ENCODE results near the gene CSN1S1.

DNA sequence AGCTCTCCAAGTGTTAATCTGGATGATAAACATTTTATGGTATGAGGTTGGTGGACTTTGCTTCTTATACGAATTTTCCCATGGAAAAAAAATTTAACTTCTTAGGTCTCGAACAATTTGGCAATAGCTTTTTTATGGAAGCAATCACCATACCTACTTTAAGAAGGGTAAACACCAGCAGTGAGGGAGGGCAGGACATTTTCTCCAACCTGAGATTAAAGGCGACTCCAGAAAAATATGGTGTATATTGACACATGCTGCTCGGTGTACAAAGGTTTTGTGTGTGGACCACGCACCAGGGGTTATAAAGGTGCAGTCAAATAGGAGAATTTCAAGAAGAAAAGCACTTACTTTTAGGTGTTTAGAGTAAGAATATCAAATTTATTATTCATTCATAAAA, 36.7 kb upstream of the CSN1S1 start:
- TF ChIP-seq HOXA7 (CRISPR knock-in tag; IDR thresholded peaks at IDR 0.05): no peak
- TF ChIP-seq, protein P1, sequence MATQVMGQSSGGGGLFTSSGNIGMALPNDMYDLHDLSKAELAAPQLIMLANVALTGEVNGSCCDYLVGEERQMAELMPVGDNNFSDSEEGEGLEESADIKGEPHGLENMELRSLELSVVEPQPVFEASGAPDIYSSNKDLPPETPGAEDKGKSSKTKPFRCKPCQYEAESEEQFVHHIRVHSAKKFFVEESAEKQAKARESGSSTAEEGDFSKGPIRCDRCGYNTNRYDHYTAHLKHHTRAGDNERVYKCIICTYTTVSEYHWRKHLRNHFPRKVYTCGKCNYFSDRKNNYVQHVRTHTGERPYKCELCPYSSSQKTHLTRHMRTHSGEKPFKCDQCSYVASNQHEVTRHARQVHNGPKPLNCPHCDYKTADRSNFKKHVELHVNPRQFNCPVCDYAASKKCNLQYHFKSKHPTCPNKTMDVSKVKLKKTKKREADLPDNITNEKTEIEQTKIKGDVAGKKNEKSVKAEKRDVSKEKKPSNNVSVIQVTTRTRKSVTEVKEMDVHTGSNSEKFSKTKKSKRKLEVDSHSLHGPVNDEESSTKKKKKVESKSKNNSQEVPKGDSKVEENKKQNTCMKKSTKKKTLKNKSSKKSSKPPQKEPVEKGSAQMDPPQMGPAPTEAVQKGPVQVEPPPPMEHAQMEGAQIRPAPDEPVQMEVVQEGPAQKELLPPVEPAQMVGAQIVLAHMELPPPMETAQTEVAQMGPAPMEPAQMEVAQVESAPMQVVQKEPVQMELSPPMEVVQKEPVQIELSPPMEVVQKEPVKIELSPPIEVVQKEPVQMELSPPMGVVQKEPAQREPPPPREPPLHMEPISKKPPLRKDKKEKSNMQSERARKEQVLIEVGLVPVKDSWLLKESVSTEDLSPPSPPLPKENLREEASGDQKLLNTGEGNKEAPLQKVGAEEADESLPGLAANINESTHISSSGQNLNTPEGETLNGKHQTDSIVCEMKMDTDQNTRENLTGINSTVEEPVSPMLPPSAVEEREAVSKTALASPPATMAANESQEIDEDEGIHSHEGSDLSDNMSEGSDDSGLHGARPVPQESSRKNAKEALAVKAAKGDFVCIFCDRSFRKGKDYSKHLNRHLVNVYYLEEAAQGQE (IDR thresholded peaks at IDR 0.05; ENCODE audit: borderline replicate concordance in 1 of 2, low read depth in 1 of 2, low read length in 2 of 2): no peak
- TF ChIP-seq TCF12 (IDR thresholded peaks at IDR 0.05): no peak
- TF ChIP-seq TCF12 (CRISPR knock-in tag; IDR thresholded peaks at IDR 0.05): no peak
- no peak for TF ChIP-seq ZNF468 (CRISPR knock-in tag; IDR thresholded peaks at IDR 0.05)
- TF ChIP-seq, protein P2, sequence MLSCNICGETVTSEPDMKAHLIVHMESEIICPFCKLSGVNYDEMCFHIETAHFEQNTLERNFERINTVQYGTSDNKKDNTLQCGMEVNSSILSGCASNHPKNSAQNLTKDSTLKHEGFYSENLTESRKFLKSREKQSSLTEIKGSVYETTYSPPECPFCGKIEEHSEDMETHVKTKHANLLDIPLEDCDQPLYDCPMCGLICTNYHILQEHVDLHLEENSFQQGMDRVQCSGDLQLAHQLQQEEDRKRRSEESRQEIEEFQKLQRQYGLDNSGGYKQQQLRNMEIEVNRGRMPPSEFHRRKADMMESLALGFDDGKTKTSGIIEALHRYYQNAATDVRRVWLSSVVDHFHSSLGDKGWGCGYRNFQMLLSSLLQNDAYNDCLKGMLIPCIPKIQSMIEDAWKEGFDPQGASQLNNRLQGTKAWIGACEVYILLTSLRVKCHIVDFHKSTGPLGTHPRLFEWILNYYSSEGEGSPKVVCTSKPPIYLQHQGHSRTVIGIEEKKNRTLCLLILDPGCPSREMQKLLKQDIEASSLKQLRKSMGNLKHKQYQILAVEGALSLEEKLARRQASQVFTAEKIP (CRISPR knock-in tag; IDR thresholded peaks at IDR 0.05; ENCODE audit: borderline replicate concordance): no peak
- TF ChIP-seq, protein P3, sequence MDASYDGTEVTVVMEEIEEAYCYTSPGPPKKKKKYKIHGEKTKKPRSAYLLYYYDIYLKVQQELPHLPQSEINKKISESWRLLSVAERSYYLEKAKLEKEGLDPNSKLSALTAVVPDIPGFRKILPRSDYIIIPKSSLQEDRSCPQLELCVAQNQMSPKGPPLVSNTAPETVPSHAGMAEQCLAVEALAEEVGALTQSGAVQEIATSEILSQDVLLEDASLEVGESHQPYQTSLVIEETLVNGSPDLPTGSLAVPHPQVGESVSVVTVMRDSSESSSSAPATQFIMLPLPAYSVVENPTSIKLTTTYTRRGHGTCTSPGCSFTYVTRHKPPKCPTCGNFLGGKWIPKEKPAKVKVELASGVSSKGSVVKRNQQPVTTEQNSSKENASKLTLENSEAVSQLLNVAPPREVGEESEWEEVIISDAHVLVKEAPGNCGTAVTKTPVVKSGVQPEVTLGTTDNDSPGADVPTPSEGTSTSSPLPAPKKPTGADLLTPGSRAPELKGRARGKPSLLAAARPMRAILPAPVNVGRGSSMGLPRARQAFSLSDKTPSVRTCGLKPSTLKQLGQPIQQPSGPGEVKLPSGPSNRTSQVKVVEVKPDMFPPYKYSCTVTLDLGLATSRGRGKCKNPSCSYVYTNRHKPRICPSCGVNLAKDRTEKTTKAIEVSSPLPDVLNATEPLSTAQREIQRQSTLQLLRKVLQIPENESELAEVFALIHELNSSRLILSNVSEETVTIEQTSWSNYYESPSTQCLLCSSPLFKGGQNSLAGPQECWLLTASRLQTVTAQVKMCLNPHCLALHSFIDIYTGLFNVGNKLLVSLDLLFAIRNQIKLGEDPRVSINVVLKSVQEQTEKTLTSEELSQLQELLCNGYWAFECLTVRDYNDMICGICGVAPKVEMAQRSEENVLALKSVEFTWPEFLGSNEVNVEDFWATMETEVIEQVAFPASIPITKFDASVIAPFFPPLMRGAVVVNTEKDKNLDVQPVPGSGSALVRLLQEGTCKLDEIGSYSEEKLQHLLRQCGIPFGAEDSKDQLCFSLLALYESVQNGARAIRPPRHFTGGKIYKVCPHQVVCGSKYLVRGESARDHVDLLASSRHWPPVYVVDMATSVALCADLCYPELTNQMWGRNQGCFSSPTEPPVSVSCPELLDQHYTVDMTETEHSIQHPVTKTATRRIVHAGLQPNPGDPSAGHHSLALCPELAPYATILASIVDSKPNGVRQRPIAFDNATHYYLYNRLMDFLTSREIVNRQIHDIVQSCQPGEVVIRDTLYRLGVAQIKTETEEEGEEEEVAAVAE (CRISPR knock-in tag; IDR thresholded peaks at IDR 0.05; ENCODE audit: borderline replicate concordance): no peak
- no peak for TF ChIP-seq HCFC1 (IDR thresholded peaks at IDR 0.05; ENCODE audit: low read depth, low read length)
- TF ChIP-seq, protein P4, sequence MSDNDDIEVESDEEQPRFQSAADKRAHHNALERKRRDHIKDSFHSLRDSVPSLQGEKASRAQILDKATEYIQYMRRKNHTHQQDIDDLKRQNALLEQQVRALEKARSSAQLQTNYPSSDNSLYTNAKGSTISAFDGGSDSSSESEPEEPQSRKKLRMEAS (IDR thresholded peaks at IDR 0.05): no peak
- TF ChIP-seq, protein P5, sequence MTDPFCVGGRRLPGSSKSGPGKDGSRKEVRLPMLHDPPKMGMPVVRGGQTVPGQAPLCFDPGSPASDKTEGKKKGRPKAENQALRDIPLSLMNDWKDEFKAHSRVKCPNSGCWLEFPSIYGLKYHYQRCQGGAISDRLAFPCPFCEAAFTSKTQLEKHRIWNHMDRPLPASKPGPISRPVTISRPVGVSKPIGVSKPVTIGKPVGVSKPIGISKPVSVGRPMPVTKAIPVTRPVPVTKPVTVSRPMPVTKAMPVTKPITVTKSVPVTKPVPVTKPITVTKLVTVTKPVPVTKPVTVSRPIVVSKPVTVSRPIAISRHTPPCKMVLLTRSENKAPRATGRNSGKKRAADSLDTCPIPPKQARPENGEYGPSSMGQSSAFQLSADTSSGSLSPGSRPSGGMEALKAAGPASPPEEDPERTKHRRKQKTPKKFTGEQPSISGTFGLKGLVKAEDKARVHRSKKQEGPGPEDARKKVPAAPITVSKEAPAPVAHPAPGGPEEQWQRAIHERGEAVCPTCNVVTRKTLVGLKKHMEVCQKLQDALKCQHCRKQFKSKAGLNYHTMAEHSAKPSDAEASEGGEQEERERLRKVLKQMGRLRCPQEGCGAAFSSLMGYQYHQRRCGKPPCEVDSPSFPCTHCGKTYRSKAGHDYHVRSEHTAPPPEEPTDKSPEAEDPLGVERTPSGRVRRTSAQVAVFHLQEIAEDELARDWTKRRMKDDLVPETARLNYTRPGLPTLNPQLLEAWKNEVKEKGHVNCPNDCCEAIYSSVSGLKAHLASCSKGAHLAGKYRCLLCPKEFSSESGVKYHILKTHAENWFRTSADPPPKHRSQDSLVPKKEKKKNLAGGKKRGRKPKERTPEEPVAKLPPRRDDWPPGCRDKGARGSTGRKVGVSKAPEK (CRISPR knock-in tag; IDR thresholded peaks at IDR 0.05; ENCODE audit: borderline replicate concordance): no peak
- TF ChIP-seq EZH2 (conservative IDR thresholded peaks at IDR 0.05; ENCODE audit: low read depth, low read length): no peak
- TF ChIP-seq NFYC (CRISPR knock-in tag; IDR thresholded peaks at IDR 0.05): no peak
- TF ChIP-seq KLF9 (CRISPR knock-in tag; IDR thresholded peaks at IDR 0.05; ENCODE audit: low read depth): no peak
- TF ChIP-seq EHMT2 (IDR thresholded peaks at IDR 0.05; ENCODE audit: borderline replicate concordance, low read depth, low read length): no peak

Data from HepG2 (cell line).